ENCODE measurements around the gene CYGB.

The CYGB gene

GRCh38 chr17:76573096-76573495 is 35.6 kb upstream of the CYGB start:
- DNase-seq (ENCODE audit: low read depth), result no peak
- no peak for TF ChIP-seq CTCF (IDR thresholded peaks at IDR 0.05; ENCODE audit: control insufficient read depth, extremely low read depth, insufficient read depth)
- H3K4me3 ChIP-seq (ENCODE audit: low read depth, low read length), result no peak overlapping the region

- no peak overlapping the region for H3K4me3 ChIP-seq (ENCODE audit: low read depth, low read length)
- no peak for DNase-seq (ENCODE audit: low read depth)
- no peak for TF ChIP-seq CTCF (IDR thresholded peaks at IDR 0.05; ENCODE audit: control insufficient read depth, extremely low read depth, insufficient read depth)
Observed at GRCh38 chr17:76572201-76572910, 34.8 kb upstream of the CYGB start.

- DNase-seq (ENCODE audit: low read depth), result no peak
- no peak for TF ChIP-seq CTCF (IDR thresholded peaks at IDR 0.05; ENCODE audit: control insufficient read depth, extremely low read depth, insufficient read depth)
- H3K4me3 ChIP-seq (ENCODE audit: low read depth, low read length), result no peak overlapping the region
Observed at GRCh38 chr17:76570877-76571471, 33.5 kb upstream of the CYGB start.

GRCh38 chr17:76570457-76570856 is 32.9 kb upstream of the CYGB start:
- H3K4me3 ChIP-seq (ENCODE audit: low read depth, low read length), result no peak overlapping the region
- DNase-seq (ENCODE audit: low read depth), result no peak
- TF ChIP-seq CTCF (IDR thresholded peaks at IDR 0.05; ENCODE audit: control insufficient read depth, extremely low read depth, insufficient read depth), result no peak

- H3K4me3 ChIP-seq (ENCODE audit: low read depth, low read length), result no peak overlapping the region
- no peak for TF ChIP-seq CTCF (IDR thresholded peaks at IDR 0.05; ENCODE audit: control insufficient read depth, extremely low read depth, insufficient read depth)
- no peak for DNase-seq (ENCODE audit: low read depth)
Observed at GRCh38 chr17:76569607-76570279, 32.2 kb upstream of the CYGB start.

GRCh38 chr17:76568811-76569221 is 31.3 kb upstream of the CYGB start:
- no peak for TF ChIP-seq CTCF (IDR thresholded peaks at IDR 0.05; ENCODE audit: control insufficient read depth, extremely low read depth, insufficient read depth)
- no peak for DNase-seq (ENCODE audit: low read depth)
- H3K4me3 ChIP-seq (ENCODE audit: low read depth, low read length), result no peak overlapping the region
